Measurements from ENCODE around the gene KCNQ1.

- no peak for TF ChIP-seq EZH2 (IDR thresholded peaks at IDR 0.05; ENCODE audit: low read depth)
- TF ChIP-seq, protein P1, sequence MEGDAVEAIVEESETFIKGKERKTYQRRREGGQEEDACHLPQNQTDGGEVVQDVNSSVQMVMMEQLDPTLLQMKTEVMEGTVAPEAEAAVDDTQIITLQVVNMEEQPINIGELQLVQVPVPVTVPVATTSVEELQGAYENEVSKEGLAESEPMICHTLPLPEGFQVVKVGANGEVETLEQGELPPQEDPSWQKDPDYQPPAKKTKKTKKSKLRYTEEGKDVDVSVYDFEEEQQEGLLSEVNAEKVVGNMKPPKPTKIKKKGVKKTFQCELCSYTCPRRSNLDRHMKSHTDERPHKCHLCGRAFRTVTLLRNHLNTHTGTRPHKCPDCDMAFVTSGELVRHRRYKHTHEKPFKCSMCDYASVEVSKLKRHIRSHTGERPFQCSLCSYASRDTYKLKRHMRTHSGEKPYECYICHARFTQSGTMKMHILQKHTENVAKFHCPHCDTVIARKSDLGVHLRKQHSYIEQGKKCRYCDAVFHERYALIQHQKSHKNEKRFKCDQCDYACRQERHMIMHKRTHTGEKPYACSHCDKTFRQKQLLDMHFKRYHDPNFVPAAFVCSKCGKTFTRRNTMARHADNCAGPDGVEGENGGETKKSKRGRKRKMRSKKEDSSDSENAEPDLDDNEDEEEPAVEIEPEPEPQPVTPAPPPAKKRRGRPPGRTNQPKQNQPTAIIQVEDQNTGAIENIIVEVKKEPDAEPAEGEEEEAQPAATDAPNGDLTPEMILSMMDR (conservative IDR thresholded peaks at IDR 0.05) = no peak
Observed at GRCh38 chr11:2540992-2541680, 96.3 kb downstream of the KCNQ1 start.
